A549 treated with dexamethasone at 1 μM for 4 hours (cell line): ENCODE measurements around the gene TSPY4. TPM values are rescaled to one million over a fixed set of nuclear protein-coding genes. Genes with fewer than 3 reads are reported as not detected.

Source experiments
- total RNA-seq: library from RNA; stranded (reverse); fragments of 200-300 nt; extraction: Qiagen RNA extraction; gene quantifications from 5 replicates; pipeline ENCODE4 v1.2.3, GENCODE V29; 2022

Gene TSPY4, protein sequence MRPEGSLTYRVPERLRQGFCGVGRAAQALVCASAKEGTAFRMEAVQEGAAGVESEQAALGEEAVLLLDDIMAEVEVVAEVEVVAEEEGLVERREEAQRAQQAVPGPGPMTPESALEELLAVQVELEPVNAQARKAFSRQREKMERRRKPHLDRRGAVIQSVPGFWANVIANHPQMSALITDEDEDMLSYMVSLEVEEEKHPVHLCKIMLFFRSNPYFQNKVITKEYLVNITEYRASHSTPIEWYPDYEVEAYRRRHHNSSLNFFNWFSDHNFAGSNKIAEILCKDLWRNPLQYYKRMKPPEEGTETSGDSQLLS
- not detected in 5 replicates for total RNA-seq

DNA sequence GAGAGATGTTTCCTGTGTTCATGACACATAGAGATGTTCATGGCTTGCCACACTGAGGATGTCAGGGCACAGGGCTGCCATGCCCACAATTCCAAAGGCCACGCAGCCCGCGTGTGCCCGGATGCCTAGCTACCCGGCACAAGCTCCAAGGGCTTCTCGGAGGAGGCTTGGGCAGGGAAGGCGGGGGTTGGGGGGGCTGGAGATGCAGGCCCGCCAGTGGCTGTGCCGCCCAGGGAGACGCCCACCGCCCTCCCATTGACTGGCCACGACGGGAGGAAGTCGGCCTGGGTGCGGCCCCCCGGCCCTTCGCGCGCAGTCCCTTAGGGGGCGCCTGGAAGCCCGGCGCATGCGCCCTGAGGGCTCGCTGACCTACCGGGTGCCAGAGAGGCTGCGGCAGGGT lies at the start of gene TSPY4:
Gene TSPY4 (plus strand): TSS at position 301 of the 400 bp plus-strand sequence. CDS start 46 bp downstream, at position 347.

DNA sequence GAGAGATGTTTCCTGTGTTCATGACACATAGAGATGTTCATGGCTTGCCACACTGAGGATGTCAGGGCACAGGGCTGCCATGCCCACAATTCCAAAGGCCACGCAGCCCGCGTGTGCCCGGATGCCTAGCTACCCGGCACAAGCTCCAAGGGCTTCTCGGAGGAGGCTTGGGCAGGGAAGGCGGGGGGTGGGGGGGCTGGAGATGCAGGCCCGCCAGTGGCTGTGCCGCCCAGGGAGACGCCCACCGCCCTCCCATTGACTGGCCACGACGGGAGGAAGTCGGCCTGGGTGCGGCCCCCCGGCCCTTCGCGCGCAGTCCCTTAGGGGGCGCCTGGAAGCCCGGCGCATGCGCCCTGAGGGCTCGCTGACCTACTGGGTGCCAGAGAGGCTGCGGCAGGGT lies 20.2 kb downstream of the TSPY4 start, which contains the start of gene TSPY8:
Gene TSPY8 (plus strand): TSS at position 301 of the 400 bp plus-strand sequence. CDS start 46 bp downstream, at position 347.

Other genes with a start within 250 kb of the TSPY4 start
- not detected in 5 replicates for gene TSPY8, start 20.3 kb downstream of the TSPY4 start, total RNA-seq
- not detected in 5 replicates for gene TSPY3, start 61.0 kb downstream of the TSPY4 start, total RNA-seq
- gene TSPY1, start 129.5 kb downstream of the TSPY4 start, total RNA-seq = not detected in 5 replicates
- not detected in 5 replicates for gene TSPY9, start 149.8 kb downstream of the TSPY4 start, total RNA-seq
- gene TSPY10, start 190.4 kb downstream of the TSPY4 start, total RNA-seq = not detected in 5 replicates